ENCODE data around the gene ILDR2.

- TF ChIP-seq, protein P1, sequence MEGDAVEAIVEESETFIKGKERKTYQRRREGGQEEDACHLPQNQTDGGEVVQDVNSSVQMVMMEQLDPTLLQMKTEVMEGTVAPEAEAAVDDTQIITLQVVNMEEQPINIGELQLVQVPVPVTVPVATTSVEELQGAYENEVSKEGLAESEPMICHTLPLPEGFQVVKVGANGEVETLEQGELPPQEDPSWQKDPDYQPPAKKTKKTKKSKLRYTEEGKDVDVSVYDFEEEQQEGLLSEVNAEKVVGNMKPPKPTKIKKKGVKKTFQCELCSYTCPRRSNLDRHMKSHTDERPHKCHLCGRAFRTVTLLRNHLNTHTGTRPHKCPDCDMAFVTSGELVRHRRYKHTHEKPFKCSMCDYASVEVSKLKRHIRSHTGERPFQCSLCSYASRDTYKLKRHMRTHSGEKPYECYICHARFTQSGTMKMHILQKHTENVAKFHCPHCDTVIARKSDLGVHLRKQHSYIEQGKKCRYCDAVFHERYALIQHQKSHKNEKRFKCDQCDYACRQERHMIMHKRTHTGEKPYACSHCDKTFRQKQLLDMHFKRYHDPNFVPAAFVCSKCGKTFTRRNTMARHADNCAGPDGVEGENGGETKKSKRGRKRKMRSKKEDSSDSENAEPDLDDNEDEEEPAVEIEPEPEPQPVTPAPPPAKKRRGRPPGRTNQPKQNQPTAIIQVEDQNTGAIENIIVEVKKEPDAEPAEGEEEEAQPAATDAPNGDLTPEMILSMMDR (conservative IDR thresholded peaks at IDR 0.05) = no peak
- TF ChIP-seq EZH2 (IDR thresholded peaks at IDR 0.05; ENCODE audit: low read depth) = no peak
These were observed 54.5 kb downstream of the ILDR2 start for GRCh38 chr1:166920561-166921475.
